Measurements from ENCODE around the gene DHH. TPM values are rescaled to one million over a fixed set of nuclear protein-coding genes. Genes with fewer than 3 reads are reported as not detected.

Gene DHH
- total and polyA plus RNA-seq, 9 of the 15 experiments (the other 6 are each of a cell fraction or from before 2014, with no cell fraction given): 0.07 to 2.6 (median 0.54) TPM

DNA sequence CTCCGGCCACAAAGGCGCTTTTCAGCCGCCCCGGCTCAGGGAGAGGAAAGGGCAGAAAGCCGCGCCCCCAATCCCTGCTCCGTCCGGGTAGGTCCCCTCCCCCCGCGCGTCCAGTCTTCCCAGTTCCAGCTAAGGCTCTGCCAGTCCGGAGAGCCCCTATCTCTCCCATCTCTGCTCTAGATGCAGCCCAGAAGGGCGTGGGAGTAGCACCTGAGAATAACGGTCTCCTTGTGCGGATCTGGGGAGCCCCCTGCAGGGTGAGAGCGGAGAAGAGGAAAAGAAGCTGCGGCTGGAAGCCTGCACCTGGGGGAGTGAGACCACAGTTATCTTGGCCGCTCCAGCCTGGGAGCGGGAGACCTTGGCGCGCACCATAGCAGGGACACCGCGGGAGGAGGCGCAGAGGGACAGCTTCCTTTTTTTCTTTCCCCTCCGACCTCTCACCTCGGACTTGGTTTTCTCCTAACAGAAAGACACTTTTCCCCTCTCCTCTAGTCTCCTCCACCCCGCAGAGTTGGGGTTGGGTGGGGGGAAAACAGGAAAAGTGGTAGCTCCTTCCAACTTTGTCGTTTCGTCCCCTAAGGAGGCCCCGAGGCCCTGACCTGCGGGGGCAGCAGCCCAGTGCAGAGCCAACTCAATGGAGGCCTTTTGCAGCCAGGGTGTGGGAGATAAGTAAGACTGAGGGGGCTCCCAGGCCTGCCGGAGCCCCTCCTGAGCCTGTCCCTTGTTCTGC lies 2.4 kb downstream of the DHH start (continued):
- peak; percentile 83 for TF ChIP-seq MTA2 (IDR thresholded peaks at IDR 0.05; ENCODE audit: low read depth)
- no peak; the same call in 1 of the 2 replicates for TF ChIP-seq ELF4 (CRISPR knock-in tag; IDR thresholded peaks at IDR 0.05)
- TF ChIP-seq, protein P1, sequence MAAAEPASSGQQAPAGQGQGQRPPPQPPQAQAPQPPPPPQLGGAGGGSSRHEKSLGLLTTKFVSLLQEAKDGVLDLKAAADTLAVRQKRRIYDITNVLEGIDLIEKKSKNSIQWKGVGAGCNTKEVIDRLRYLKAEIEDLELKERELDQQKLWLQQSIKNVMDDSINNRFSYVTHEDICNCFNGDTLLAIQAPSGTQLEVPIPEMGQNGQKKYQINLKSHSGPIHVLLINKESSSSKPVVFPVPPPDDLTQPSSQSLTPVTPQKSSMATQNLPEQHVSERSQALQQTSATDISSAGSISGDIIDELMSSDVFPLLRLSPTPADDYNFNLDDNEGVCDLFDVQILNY (CRISPR knock-in tag; IDR thresholded peaks at IDR 0.05): 0 out of 2 replicates have a peak, but pooled peaks have one; percentile 68
- TF ChIP-seq ZKSCAN3 (CRISPR knock-in tag; IDR thresholded peaks at IDR 0.05): no peak
- TF ChIP-seq ZNF830 (CRISPR knock-in tag; IDR thresholded peaks at IDR 0.05): no peak
- TF ChIP-seq CBX2 (IDR thresholded peaks at IDR 0.05; ENCODE audit: insufficient read depth, low read length, poor library complexity, severe bottlenecking): no peak
- peak; percentile 20 for TF ChIP-seq POU5F1 (IDR thresholded peaks at IDR 0.05; ENCODE audit: borderline replicate concordance, low read depth, low read length, partially characterized antibody)
- TF ChIP-seq GTF2F1 (IDR thresholded peaks at IDR 0.05; ENCODE audit: low read depth, low read length): no peak
- TF ChIP-seq, protein P2, sequence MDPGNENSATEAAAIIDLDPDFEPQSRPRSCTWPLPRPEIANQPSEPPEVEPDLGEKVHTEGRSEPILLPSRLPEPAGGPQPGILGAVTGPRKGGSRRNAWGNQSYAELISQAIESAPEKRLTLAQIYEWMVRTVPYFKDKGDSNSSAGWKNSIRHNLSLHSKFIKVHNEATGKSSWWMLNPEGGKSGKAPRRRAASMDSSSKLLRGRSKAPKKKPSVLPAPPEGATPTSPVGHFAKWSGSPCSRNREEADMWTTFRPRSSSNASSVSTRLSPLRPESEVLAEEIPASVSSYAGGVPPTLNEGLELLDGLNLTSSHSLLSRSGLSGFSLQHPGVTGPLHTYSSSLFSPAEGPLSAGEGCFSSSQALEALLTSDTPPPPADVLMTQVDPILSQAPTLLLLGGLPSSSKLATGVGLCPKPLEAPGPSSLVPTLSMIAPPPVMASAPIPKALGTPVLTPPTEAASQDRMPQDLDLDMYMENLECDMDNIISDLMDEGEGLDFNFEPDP (CRISPR knock-in tag; IDR thresholded peaks at IDR 0.05): no peak
- TF ChIP-seq, protein P3, sequence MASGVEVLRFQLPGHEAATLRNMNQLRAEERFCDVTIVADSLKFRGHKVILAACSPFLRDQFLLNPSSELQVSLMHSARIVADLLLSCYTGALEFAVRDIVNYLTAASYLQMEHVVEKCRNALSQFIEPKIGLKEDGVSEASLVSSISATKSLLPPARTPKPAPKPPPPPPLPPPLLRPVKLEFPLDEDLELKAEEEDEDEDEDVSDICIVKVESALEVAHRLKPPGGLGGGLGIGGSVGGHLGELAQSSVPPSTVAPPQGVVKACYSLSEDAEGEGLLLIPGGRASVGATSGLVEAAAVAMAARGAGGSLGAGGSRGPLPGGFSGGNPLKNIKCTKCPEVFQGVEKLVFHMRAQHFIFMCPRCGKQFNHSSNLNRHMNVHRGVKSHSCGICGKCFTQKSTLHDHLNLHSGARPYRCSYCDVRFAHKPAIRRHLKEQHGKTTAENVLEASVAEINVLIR (CRISPR knock-in tag; IDR thresholded peaks at IDR 0.05): no peak
- TF ChIP-seq ATF1 (CRISPR knock-in tag; IDR thresholded peaks at IDR 0.05): no peak
- peak; percentile 64 for TF ChIP-seq ATF1 (tag; IDR thresholded peaks at IDR 0.05)
- no peak; the same call in 1 of the 2 replicates for TF ChIP-seq CCAR2 (IDR thresholded peaks at IDR 0.05; ENCODE audit: low read depth, low read length)
- no peak for TF ChIP-seq ZNF316 (IDR thresholded peaks at IDR 0.05)
- TF ChIP-seq PRPF4 (IDR thresholded peaks at IDR 0.05; ENCODE audit: insufficient read depth, low read depth, low read length, poor library complexity, severe bottlenecking): no peak
- no peak for TF ChIP-seq RBM22 (IDR thresholded peaks at IDR 0.05; ENCODE audit: low read depth, low read length, poor library complexity, severe bottlenecking)
- TF ChIP-seq ZNF354B (CRISPR knock-in tag; IDR thresholded peaks at IDR 0.05): no peak
- TF ChIP-seq NR3C1 (CRISPR knock-in tag; IDR thresholded peaks at IDR 0.05): no peak
- TF ChIP-seq MTA3 (IDR thresholded peaks at IDR 0.05; ENCODE audit: borderline replicate concordance): peak; percentile 94
- no peak for TF ChIP-seq ILF3 (IDR thresholded peaks at IDR 0.05; ENCODE audit: borderline replicate concordance)
- TF ChIP-seq, protein P4, sequence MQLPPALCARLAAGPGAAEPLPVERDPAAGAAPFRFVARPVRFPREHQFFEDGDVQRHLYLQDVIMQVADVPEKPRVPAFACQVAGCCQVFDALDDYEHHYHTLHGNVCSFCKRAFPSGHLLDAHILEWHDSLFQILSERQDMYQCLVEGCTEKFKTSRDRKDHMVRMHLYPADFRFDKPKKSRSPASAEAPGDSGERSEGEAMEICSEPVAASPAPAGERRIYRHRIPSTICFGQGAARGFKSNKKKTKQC (CRISPR knock-in tag; IDR thresholded peaks at IDR 0.05): peak; percentile 61; the same call in 1 of the 2 replicates
- no peak for TF ChIP-seq MIER1 (IDR thresholded peaks at IDR 0.05; ENCODE audit: low read depth)
- no peak for TF ChIP-seq NFE2L1 (tag; IDR thresholded peaks at IDR 0.05; ENCODE audit: borderline replicate concordance, low read depth)
- peak; percentile 57; the same call in 1 of the 2 replicates for TF ChIP-seq FOSL1 (tag; conservative IDR thresholded peaks at IDR 0.05)
- TF ChIP-seq ZNF76 (CRISPR knock-in tag; IDR thresholded peaks at IDR 0.05; ENCODE audit: borderline replicate concordance): no peak
- peak; percentile 70 for TF ChIP-seq ZBED1 (IDR thresholded peaks at IDR 0.05)
- peak; percentile 95 for TF ChIP-seq CBFA2T3 (IDR thresholded peaks at IDR 0.05)
